OCI-LY7 (cell line): ENCODE measurements around the gene SDK2. TPM values are rescaled to one million over a fixed set of nuclear protein-coding genes. Genes with fewer than 3 reads are reported as not detected.

ENCODE experiments used
- Bru-seq: library from RNA; stranded (reverse); fragments of 400-500 nt; gene quantifications from one replicate; lab custom pipeline; 2021; lab: Mats Ljungman, UMichigan
- BruChase-seq, 2 experiments: library from RNA; stranded (reverse); fragments of 400-500 nt; gene quantifications; one replicate each; lab custom pipeline; 2021; lab: Mats Ljungman, UMichigan
- BruUV-seq: library from RNA; stranded (reverse); fragments of 400-500 nt; replicated peaks from 2 replicates; lab custom pipeline; 2021; lab: Mats Ljungman, UMichigan
- CTCF ChIA-PET: fragments of 300-600 bp; sonication (Branson Sonifier 250); formaldehyde crosslinking; loops from one replicate; lab custom pipeline; 2022; ENCODE audit warnings: antibody characterized with exemption; ENCODE audit not compliant: unreplicated experiment; lab: Charles Lee
- POLR2A ChIA-PET: fragments of 300-600 bp; sonication (Branson Sonifier 250); formaldehyde crosslinking; loops from one replicate; lab custom pipeline; 2022; ENCODE audit warnings: antibody characterized with exemption; lab: Charles Lee
- DNase-seq: peaks from one replicate; pipeline ENCODE4 v3.0.0-alpha.2; 2015; ENCODE audit warnings: low spot score
- H2AFZ ChIP-seq: fragments of 200-600 bp; sonication (generic), shearing (Covaris generic); 2 replicates; pipeline ENCODE4 v1.6.1; 2014; ENCODE audit warnings: mild to moderate bottlenecking, antibody characterized with exemption, low read length, moderate library complexity
- H3K27ac ChIP-seq: fragments of 200-600 bp; sonication (generic); 2 replicates; pipeline ENCODE4 v1.5.1; 2014; ENCODE audit warnings: mixed run types, low read depth, mild to moderate bottlenecking, moderate library complexity, low read length, inconsistent platforms; ENCODE audit not compliant: poor library complexity, severe bottlenecking
- H3K36me3 ChIP-seq: fragments of 200-600 bp; sonication (generic); 2 replicates; pipeline ENCODE4 v1.6.1; 2014; ENCODE audit warnings: mild to moderate bottlenecking, antibody characterized with exemption, low read length, moderate library complexity, mixed read lengths; ENCODE audit not compliant: insufficient read depth
- H3K4me1 ChIP-seq: fragments of 200-600 bp; sonication (generic); 2 replicates; pipeline ENCODE4 v1.5.1; 2014; ENCODE audit warnings: mild to moderate bottlenecking, low read length; ENCODE audit not compliant: insufficient read depth, poor library complexity, severe bottlenecking
- H3K4me2 ChIP-seq: fragments of 200-600 bp; sonication (generic); 2 replicates; pipeline ENCODE4 v1.6.1; 2014; ENCODE audit warnings: mild to moderate bottlenecking, low read length
- H3K4me3 ChIP-seq: fragments of 200-600 bp; sonication (generic); 2 replicates; pipeline ENCODE4 v1.5.1; 2014; ENCODE audit warnings: mild to moderate bottlenecking, low read depth, low read length; ENCODE audit not compliant: poor library complexity, severe bottlenecking
- H3K79me2 ChIP-seq: fragments of 200-600 bp; sonication (generic); 2 replicates; pipeline ENCODE4 v1.6.1; 2016; ENCODE audit warnings: low read depth, mild to moderate bottlenecking, low read length, moderate library complexity, mixed read lengths; ENCODE audit not compliant: insufficient read depth
- H3K9me2 ChIP-seq: fragments of 200-600 bp; sonication (generic); 2 replicates; pipeline ENCODE4 v1.6.1; 2016; ENCODE audit warnings: mild to moderate bottlenecking, low read length, mixed read lengths; ENCODE audit not compliant: insufficient read depth
- H3K9me3 ChIP-seq: fragments of 200-600 bp; sonication (generic); 2 replicates; pipeline ENCODE4 v1.6.1; 2014; ENCODE audit warnings: mild to moderate bottlenecking, mixed run types, low read length, mixed read lengths
- H4K20me1 ChIP-seq: fragments of 200-600 bp; sonication (generic); 2 replicates; pipeline ENCODE4 v1.6.1; 2014; ENCODE audit warnings: mild to moderate bottlenecking, antibody characterized with exemption, low read length, moderate library complexity, mixed read lengths; ENCODE audit not compliant: insufficient read depth
- EZH2phosphoT487 ChIP-seq: fragments of 200-600 bp; sonication (generic); IDR thresholded peaks from 2 replicates; pipeline ENCODE4 v1.6.1; 2018; ENCODE audit warnings: low read depth, borderline replicate concordance, mild to moderate bottlenecking, mixed run types, antibody characterized with exemption, low read length, moderate library complexity, mixed read lengths
- intact Hi-C: fragments of 100-400 bp; cut with micrococcal nuclease; formaldehyde crosslinking; loops from one replicate; pipeline ENCODE4 v1.10.0; 2022; ENCODE audit not compliant: unreplicated experiment
- long read RNA-seq: library from polyadenylated mRNA; stranded (forward); transcript quantifications from one replicate; pipeline ENCODE4 v2.0.0, GENCODE V29; 2022
- total RNA-seq, 2 experiments: library from RNA; depleted of rRNA in 1 of 2; stranded (reverse); fragments of >200 nt in 1 of 2; shearing (Covaris generic) in 1 of 2; gene quantifications; 2 replicates each; pipeline ENCODE4 v1.2.3, GENCODE V29; 2014 to 2022
- TF ChIP-seq, protein P1 (sequence below): fragments of 200-600 bp; sonication (generic); conservative IDR thresholded peaks from 2 replicates; pipeline ENCODE4 v1.5.1; 2014; ENCODE audit warnings: mild to moderate bottlenecking, antibody characterized with exemption, low read length, moderate library complexity, mixed read lengths

SDK2 gene, protein sequence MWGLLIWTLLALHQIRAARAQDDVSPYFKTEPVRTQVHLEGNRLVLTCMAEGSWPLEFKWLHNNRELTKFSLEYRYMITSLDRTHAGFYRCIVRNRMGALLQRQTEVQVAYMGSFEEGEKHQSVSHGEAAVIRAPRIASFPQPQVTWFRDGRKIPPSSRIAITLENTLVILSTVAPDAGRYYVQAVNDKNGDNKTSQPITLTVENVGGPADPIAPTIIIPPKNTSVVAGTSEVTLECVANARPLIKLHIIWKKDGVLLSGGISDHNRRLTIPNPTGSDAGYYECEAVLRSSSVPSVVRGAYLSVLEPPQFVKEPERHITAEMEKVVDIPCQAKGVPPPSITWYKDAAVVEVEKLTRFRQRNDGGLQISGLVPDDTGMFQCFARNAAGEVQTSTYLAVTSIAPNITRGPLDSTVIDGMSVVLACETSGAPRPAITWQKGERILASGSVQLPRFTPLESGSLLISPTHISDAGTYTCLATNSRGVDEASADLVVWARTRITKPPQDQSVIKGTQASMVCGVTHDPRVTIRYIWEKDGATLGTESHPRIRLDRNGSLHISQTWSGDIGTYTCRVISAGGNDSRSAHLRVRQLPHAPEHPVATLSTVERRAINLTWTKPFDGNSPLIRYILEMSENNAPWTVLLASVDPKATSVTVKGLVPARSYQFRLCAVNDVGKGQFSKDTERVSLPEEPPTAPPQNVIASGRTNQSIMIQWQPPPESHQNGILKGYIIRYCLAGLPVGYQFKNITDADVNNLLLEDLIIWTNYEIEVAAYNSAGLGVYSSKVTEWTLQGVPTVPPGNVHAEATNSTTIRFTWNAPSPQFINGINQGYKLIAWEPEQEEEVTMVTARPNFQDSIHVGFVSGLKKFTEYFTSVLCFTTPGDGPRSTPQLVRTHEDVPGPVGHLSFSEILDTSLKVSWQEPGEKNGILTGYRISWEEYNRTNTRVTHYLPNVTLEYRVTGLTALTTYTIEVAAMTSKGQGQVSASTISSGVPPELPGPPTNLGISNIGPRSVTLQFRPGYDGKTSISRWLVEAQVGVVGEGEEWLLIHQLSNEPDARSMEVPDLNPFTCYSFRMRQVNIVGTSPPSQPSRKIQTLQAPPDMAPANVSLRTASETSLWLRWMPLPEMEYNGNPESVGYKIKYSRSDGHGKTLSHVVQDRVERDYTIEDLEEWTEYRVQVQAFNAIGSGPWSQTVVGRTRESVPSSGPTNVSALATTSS (N-terminal part only)
- 1.8 and 3.5 TPM in 2 replicates for total RNA-seq (2014; rRNA removed; shearing (Covaris generic))
- total RNA-seq (2022): 0.22 and 0.32 TPM in 2 replicates
- percentile 10 among the genes with signal in this experiment for Bru-seq, nascent RNA
- BruChase-seq, experiment 1, labeled RNA remaining after a 6-hour chase: percentile 9 among the genes with signal in this experiment
- BruChase-seq, experiment 2, labeled RNA remaining after a 2-hour chase: percentile 7 among the genes with signal in this experiment
- long read RNA-seq: 0 reads

DNA sequence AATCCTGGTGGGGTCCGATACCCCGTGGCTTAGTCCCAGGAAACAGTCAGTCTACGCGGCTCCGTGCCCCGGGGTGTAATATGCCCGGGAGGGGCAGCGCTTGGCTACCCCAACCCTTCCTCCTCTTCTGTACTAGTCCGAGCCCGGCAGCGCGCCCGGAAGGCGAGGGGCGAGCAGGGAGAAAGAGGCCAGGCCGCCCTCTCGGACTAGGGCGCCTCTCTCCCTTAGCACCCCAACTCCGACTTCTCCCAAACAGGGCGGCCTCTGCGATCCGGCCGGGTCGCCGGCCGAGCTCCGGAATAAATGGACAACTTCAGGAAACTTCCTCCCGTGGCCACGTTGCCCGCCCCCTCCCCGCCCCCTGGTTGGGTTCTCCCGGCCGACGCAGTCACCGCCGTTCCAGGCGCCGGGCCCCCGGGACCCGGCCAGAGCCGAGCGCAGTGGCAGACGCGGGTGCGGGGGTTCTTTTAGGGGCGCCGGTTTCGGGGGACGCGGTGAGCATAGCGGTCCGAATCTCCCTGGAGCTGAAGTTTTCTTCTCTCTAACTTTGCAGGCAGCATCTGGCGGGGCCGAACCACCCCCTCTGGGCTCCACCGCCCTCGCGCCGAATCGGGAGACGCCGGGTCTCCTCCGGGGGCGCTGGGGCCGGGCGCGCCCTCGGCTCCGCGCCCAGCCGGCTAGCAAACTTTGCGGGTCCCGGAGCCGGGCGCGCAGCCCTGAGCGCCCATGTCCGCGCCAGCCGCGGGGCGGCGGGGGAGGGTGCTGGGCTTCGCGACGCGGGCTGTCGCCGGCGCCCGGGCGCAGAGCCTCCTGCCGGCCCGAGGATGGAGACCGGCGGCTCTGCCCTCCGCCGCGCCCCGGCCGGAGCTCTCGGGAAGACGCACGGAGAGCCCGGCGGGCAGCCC lies at the start of gene SDK2:
TSS of gene SDK2 (minus strand) at position 301 of the 905 bp plus-strand sequence. CDS start 357 bp downstream, outside the sequence.
- Histone ChIP-seq H3K4me3 (peak within 1 kb of the TSS; percentile 50), H3K36me3 (no peaks in the 10 kb centered on the region), H3K27ac (no peak within 1 kb of the TSS), H3K9me3 (no peaks in the 10 kb centered on the region), H4K20me1 (no peaks in the 10 kb centered on the region), H3K4me2 (peak within 1 kb of the TSS; percentile 41; the same call in 1 of the 2 replicates), H2AFZ (no peak within 1 kb of the TSS), H3K9me2 (no peaks in the 10 kb centered on the region), H3K4me1 (peaks cover 6% of the 10 kb centered on the region), H3K79me2 (no peaks in the 10 kb centered on the region)
- no peak for DNase-seq
- ChIA-PET CTCF (interaction anchor here (0.6 to 0.8 kb wide), 2 partner anchors 215 to 316 kb away, joined by 3 to 5 read pairs; no protein-coding TSS in a partner anchor), POLR2A (no interaction called here)
- intact Hi-C loops: loop anchor here (2.0 to 10.0 kb wide), 4 partner anchors 56 to 530 kb away; no protein-coding TSS in a partner anchor
- peak; percentile 24; the same call in 1 of the 2 replicates for TF ChIP-seq EZH2phosphoT487
- TF ChIP-seq, protein P1, sequence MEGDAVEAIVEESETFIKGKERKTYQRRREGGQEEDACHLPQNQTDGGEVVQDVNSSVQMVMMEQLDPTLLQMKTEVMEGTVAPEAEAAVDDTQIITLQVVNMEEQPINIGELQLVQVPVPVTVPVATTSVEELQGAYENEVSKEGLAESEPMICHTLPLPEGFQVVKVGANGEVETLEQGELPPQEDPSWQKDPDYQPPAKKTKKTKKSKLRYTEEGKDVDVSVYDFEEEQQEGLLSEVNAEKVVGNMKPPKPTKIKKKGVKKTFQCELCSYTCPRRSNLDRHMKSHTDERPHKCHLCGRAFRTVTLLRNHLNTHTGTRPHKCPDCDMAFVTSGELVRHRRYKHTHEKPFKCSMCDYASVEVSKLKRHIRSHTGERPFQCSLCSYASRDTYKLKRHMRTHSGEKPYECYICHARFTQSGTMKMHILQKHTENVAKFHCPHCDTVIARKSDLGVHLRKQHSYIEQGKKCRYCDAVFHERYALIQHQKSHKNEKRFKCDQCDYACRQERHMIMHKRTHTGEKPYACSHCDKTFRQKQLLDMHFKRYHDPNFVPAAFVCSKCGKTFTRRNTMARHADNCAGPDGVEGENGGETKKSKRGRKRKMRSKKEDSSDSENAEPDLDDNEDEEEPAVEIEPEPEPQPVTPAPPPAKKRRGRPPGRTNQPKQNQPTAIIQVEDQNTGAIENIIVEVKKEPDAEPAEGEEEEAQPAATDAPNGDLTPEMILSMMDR: no peak
- no TSS peak for BruUV-seq

DNA sequence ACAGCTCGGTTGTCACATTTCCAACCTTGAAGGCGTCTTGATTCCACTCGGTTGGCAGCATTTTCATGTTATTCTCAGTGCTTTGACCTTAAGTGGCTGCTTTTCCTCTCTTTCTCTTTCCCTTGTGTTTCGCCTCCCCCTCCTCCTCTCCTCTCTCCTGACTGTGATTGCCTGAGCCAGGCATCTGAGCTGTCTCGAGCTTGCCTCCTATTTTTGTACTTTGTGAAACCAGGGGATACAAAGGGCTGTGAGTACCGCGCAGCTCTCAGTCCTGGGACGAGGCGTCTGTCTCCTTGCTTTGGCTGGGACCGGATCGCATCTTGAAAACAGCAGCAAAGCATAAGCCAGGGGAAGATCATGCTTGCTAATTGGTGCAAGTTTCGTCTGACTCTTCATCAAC lies 48.8 kb upstream of the SDK2 start:
- Histone ChIP-seq H4K20me1 (no peaks in the 10 kb centered on the region), H3K9me3 (no peaks in the 10 kb centered on the region), H2AFZ (no peak overlapping the region), H3K4me2 (no peak overlapping the region), H3K9me2 (no peaks in the 10 kb centered on the region), H3K36me3 (no peaks in the 10 kb centered on the region), H3K27ac (no peak overlapping the region), H3K4me1 (no peaks in the 10 kb centered on the region), H3K79me2 (no peaks in the 10 kb centered on the region), H3K4me3 (no peak overlapping the region)
- intact Hi-C loops: no loop called here
- ChIA-PET POLR2A (interaction anchor here (0.6 kb wide), 2 partner anchors 138 to 203 kb away, joined by 3 to 5 read pairs; no protein-coding TSS in a partner anchor), CTCF (no interaction called here)
- DNase-seq: no peak
- no TSS peak for BruUV-seq
- TF ChIP-seq, protein P1: no peak
- TF ChIP-seq EZH2phosphoT487: no peak
